Neural cell (in vitro differentiated cells): ENCODE data around the gene TYW3. TPM values are rescaled to one million over a fixed set of nuclear protein-coding genes. Genes with fewer than 3 reads are reported as not detected.

ENCODE experiments used
- H2AFZ ChIP-seq: fragments of 200-600, 300-800 bp; sonication (generic), shearing (Covaris generic); 2 replicates; pipeline ENCODE4 v1.6.0; 2014; ENCODE audit warnings: low read depth, mild to moderate bottlenecking, antibody characterized with exemption, low read length, moderate library complexity
- H3F3A ChIP-seq: fragments of 200-600 bp; shearing (Covaris generic); 2 replicates; pipeline ENCODE4 v1.6.1; 2016; ENCODE audit warnings: mild to moderate bottlenecking, moderate library complexity, mixed read lengths, antibody characterized with exemption, low read length; ENCODE audit not compliant: insufficient read depth, poor library complexity, severe bottlenecking
- H3K27ac ChIP-seq: fragments of 200-600, 300-800 bp; sonication (generic), shearing (Covaris generic); 2 replicates; pipeline ENCODE4 v1.5.1; 2014; ENCODE audit warnings: mild to moderate bottlenecking, low read length, moderate library complexity
- H3K27me3 ChIP-seq: fragments of 300-800, 200-600 bp; sonication (generic), shearing (Covaris generic); 2 replicates; pipeline ENCODE4 v1.6.0; 2014; ENCODE audit warnings: mild to moderate bottlenecking, low read depth, low read length, moderate library complexity; ENCODE audit not compliant: insufficient read depth
- H3K36me3 ChIP-seq: fragments of 300-800, 200-600 bp; sonication (generic), shearing (Covaris generic); 2 replicates; pipeline ENCODE4 v1.5.1; 2014; ENCODE audit warnings: mild to moderate bottlenecking, antibody characterized with exemption, low read length, moderate library complexity; ENCODE audit not compliant: insufficient read depth
- H3K4me2 ChIP-seq: fragments of 300-800, 200-600 bp; sonication (generic), shearing (Covaris generic); 2 replicates; pipeline ENCODE4 v1.6.0; 2014; ENCODE audit warnings: mild to moderate bottlenecking, low read length
- H3K4me3 ChIP-seq: fragments of 300-800, 200-600 bp; sonication (generic), shearing (Covaris generic); 2 replicates; pipeline ENCODE4 v1.5.1; 2014; ENCODE audit warnings: mild to moderate bottlenecking, low read length, moderate library complexity
- H3K79me2 ChIP-seq: fragments of 200-600 bp; shearing (Covaris generic); replicated peaks from 2 replicates; pipeline ENCODE4 v1.6.0; 2014; ENCODE audit warnings: mild to moderate bottlenecking, low read length, moderate library complexity; ENCODE audit not compliant: insufficient read depth
- H3K9ac ChIP-seq: fragments of 300-800, 200-600 bp; sonication (generic), shearing (Covaris generic); 2 replicates; pipeline ENCODE4 v1.6.1; 2016; ENCODE audit warnings: mild to moderate bottlenecking, low read length, mixed read lengths
- H3K9me2 ChIP-seq: fragments of 200-600 bp; shearing (Covaris generic); 2 replicates; pipeline ENCODE4 v1.6.1; 2016; ENCODE audit warnings: mild to moderate bottlenecking, low read length, mixed read lengths; ENCODE audit not compliant: insufficient read depth
- H3K9me3 ChIP-seq: fragments of 200-600, 300-800 bp; sonication (generic), shearing (Covaris generic); 2 replicates; pipeline ENCODE4 v1.6.1; 2016; ENCODE audit warnings: mild to moderate bottlenecking, mixed run types, low read length, moderate library complexity, mixed read lengths
- H4K20me1 ChIP-seq: fragments of 200-600 bp; shearing (Covaris generic); 2 replicates; pipeline ENCODE4 v1.6.1; 2016; ENCODE audit warnings: mild to moderate bottlenecking, mixed run types; ENCODE audit not compliant: insufficient read depth
- CTCF ChIP-seq: fragments of 450-650 bp; IDR thresholded peaks from 2 replicates; pipeline ENCODE4 v1.5.1; 2014; ENCODE audit warnings: antibody characterized with exemption, mild to moderate bottlenecking, moderate library complexity; ENCODE audit not compliant: poor library complexity, severe bottlenecking
- EP300 ChIP-seq: fragments of 450-650 bp; conservative IDR thresholded peaks from 2 replicates; pipeline ENCODE4 v1.6.1; 2014; ENCODE audit warnings: antibody characterized with exemption, mild to moderate bottlenecking, moderate library complexity; ENCODE audit not compliant: poor library complexity, severe bottlenecking
- EZH2 ChIP-seq: fragments of 200-600, 300-800 bp; shearing (Covaris generic), sonication (generic); IDR thresholded peaks from 2 replicates; pipeline ENCODE4 v1.6.1; 2014; ENCODE audit warnings: antibody characterized with exemption, low read length, borderline replicate concordance, mild to moderate bottlenecking; ENCODE audit not compliant: insufficient read depth, poor library complexity, severe bottlenecking
- MXI1 ChIP-seq: fragments of 450-650 bp; conservative IDR thresholded peaks from 2 replicates; pipeline ENCODE4 v1.6.1; 2014; ENCODE audit warnings: antibody characterized with exemption, mild to moderate bottlenecking; ENCODE audit not compliant: poor library complexity, severe bottlenecking
- POLR2AphosphoS5 ChIP-seq: IDR thresholded peaks from 2 replicates; pipeline ENCODE4 v1.6.1; 2012
- RAD21 ChIP-seq: fragments of 450-650 bp; conservative IDR thresholded peaks from 2 replicates; pipeline ENCODE4 v1.6.1; 2014; ENCODE audit warnings: antibody characterized with exemption, mild to moderate bottlenecking, moderate library complexity
- REST ChIP-seq: IDR thresholded peaks from 2 replicates; pipeline ENCODE4 v1.6.1; 2012; ENCODE audit warnings: borderline replicate concordance
- SMC3 ChIP-seq: fragments of 450-650 bp; conservative IDR thresholded peaks from 2 replicates; pipeline ENCODE4 v1.6.1; 2014; ENCODE audit warnings: antibody characterized with exemption, mild to moderate bottlenecking, moderate library complexity; ENCODE audit not compliant: poor library complexity
- TAF1 ChIP-seq: IDR thresholded peaks from 2 replicates; pipeline ENCODE4 v1.6.1; 2012; ENCODE audit warnings: low read depth
- polyA plus RNA-seq: library from polyadenylated mRNA; depleted of rRNA; stranded (reverse); fragments of >200 nt; gene quantifications from 2 replicates; pipeline ENCODE4 v1.2.3, GENCODE V29; 2014

Gene TYW3
- polyA plus RNA-seq, 1 donor from 2014 or later = 1.5 TPM

GRCh38 chr1:74791491-74791890 lies 58.5 kb downstream of the TYW3 start:
- H3F3A ChIP-seq = no peaks in the 10 kb centered on the region
- H3K27me3 ChIP-seq = no peaks in the 10 kb centered on the region
- H3K4me2 ChIP-seq = peak overlapping the region; percentile 8
- H2AFZ ChIP-seq = no peak overlapping the region
- H4K20me1 ChIP-seq = no peaks in the 10 kb centered on the region
- H3K36me3 ChIP-seq = no peaks in the 10 kb centered on the region
- no peaks in the 10 kb centered on the region for H3K9me3 ChIP-seq
- no peaks in the 10 kb centered on the region for H3K9me2 ChIP-seq
- TF ChIP-seq EP300 = no peak
- no peak for TF ChIP-seq TAF1
- TF ChIP-seq CTCF = no peak
- no peak for TF ChIP-seq REST
- TF ChIP-seq POLR2AphosphoS5 = no peak
- TF ChIP-seq RAD21 = no peak
- TF ChIP-seq MXI1 = no peak
- no peak for TF ChIP-seq SMC3
- no peak for TF ChIP-seq EZH2
- no peaks in the 10 kb centered on the region for H3K79me2 ChIP-seq
- H3K4me3 ChIP-seq = no peak overlapping the region
- no peak overlapping the region for H3K9ac ChIP-seq
- H3K27ac ChIP-seq = no peak overlapping the region

GRCh38 chr1:74799119-74799657 lies 66.2 kb downstream of the TYW3 start:
- Histone ChIP-seq H3K27me3 (no peaks in the 10 kb centered on the region), H3K9me2 (no peaks in the 10 kb centered on the region), H3F3A (no peaks in the 10 kb centered on the region), H3K36me3 (no peaks in the 10 kb centered on the region), H3K9me3 (no peaks in the 10 kb centered on the region), H3K27ac (no peak overlapping the region), H3K9ac (no peak overlapping the region), H4K20me1 (no peaks in the 10 kb centered on the region), H3K79me2 (no peaks in the 10 kb centered on the region), H2AFZ (no peak overlapping the region), H3K4me2 (no peak overlapping the region), H3K4me3 (no peak overlapping the region)
- TF ChIP-seq REST (no peak), CTCF (no peak), MXI1 (no peak), EZH2 (no peak), TAF1 (no peak), EP300 (no peak)
